Tibial nerve (tissue), 4 donors: ENCODE measurements around the gene SAG. TPM values are rescaled to one million over a fixed set of nuclear protein-coding genes. Genes with fewer than 3 reads are reported as not detected.

ENCODE experiments used
- DNase-seq, 2 donors: peaks; one replicate each; pipeline ENCODE4 v3.0.0-alpha.2; 2019; ENCODE audit warnings: low spot score in 2 of 2
- H3K27ac ChIP-seq, 4 donors: fragments of 200-600 bp; sonication (generic) in 3 of 4; one replicate each; pipeline ENCODE4 v1.5.1; 2017 to 2019; ENCODE audit warnings: mild to moderate bottlenecking in 1 of 4
- H3K27me3 ChIP-seq, 2 donors: fragments of 200-600 bp; sonication (generic) in 1 of 2; one replicate each; pipeline versions ENCODE4 v1.5.1 to v1.6.0; 2017 to 2019
- H3K36me3 ChIP-seq, 3 donors: fragments of 200-600 bp; sonication (generic); one replicate each; pipeline ENCODE4 v1.5.1; 2018 to 2019
- H3K4me1 ChIP-seq, 4 donors: fragments of 200-600 bp; sonication (generic) in 3 of 4; one replicate each; pipeline ENCODE4 v1.5.1; 2017 to 2019
- H3K4me3 ChIP-seq, 4 donors: fragments of 200-600 bp; sonication (generic) in 3 of 4; one replicate each; pipeline ENCODE4 v1.5.1; 2017 to 2019; ENCODE audit warnings: mild to moderate bottlenecking in 1 of 4, moderate library complexity in 1 of 4
- H3K9me3 ChIP-seq, 4 donors: fragments of 200-600 bp; sonication (generic) in 3 of 4; one replicate each; pipeline ENCODE4 v1.5.1; 2017 to 2019
- EP300 ChIP-seq, 2 donors: sonication (generic); formaldehyde crosslinking; IDR thresholded peaks; one replicate each; pipeline ENCODE4 v1.6.1; 2017; ENCODE audit warnings: antibody characterized with exemption in 2 of 2, mild to moderate bottlenecking in 1 of 2
- POLR2A ChIP-seq, 2 donors: fragments of 450-650 bp; IDR thresholded peaks; one replicate each; pipeline ENCODE4 v1.6.1; 2017; ENCODE audit warnings: antibody characterized with exemption in 2 of 2, mild to moderate bottlenecking in 2 of 2, moderate library complexity in 2 of 2
- WGBS, 2 donors: methylation state at CpG; one replicate each; pipeline ENCODE4 v1.1.5; 2018; 5-methylcytosine and 5-hydroxymethylcytosine counted together
- small RNA-seq: library from RNA; depleted of rRNA; stranded (forward); fragments of <200 nt; gene quantifications from one replicate; pipeline ENCODE3, GENCODE V24; 2016
- total RNA-seq, 4 donors: library from RNA; depleted of rRNA; stranded (reverse); fragments of >200 nt; gene quantifications; one replicate each; pipeline ENCODE4 v1.1.0, GENCODE V29; 2016
- TF ChIP-seq, protein P1 (sequence below), 5 experiments: fragments of 200-600 bp in 3 of 5; fragments of 450-650 bp in 2 of 5; sonication (generic) in 3 of 5; IDR thresholded peaks; one replicate each; pipeline ENCODE4 v1.5.1; 2016 to 2019; ENCODE audit warnings: antibody characterized with exemption in 5 of 5, mild to moderate bottlenecking in 3 of 5, moderate library complexity in 2 of 5

SAG gene
- total RNA-seq, 4 donors from 2014 or later: not detected

DNA sequence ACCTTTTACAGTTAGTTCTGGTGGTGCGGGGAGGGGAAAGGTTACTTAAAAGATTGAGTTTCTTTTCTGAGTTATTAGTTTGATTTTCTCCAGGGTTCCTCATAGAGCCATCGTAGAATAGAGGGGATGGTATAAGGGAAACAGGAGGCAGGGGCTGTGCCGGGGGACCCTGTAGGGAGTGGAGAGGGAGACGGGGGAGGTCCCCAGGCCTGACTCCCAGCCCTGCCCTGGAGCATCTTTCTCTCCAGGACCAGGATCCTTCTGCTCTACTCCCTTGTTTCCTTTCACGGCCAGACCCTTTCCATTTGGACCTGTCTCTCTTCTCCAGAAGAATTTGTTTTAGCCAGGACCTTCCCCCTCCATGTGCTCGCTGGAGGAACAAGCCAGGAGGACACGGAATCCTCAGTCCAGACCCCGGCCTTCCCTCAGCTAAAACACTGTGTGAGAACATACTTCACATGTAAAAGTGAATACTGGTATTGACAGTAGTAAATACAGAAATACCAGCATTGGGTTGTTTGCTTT, 82.0 kb downstream of the SAG start:
- H3K4me1 ChIP-seq: peaks cover 0 to 29% (median 18%) of the 10 kb centered on the region in 4 donors
- no peak for DNase-seq
- H3K27ac ChIP-seq: no peak overlapping the region
- no peaks in the 10 kb centered on the region for H3K27me3 ChIP-seq
- TF ChIP-seq, protein P1, sequence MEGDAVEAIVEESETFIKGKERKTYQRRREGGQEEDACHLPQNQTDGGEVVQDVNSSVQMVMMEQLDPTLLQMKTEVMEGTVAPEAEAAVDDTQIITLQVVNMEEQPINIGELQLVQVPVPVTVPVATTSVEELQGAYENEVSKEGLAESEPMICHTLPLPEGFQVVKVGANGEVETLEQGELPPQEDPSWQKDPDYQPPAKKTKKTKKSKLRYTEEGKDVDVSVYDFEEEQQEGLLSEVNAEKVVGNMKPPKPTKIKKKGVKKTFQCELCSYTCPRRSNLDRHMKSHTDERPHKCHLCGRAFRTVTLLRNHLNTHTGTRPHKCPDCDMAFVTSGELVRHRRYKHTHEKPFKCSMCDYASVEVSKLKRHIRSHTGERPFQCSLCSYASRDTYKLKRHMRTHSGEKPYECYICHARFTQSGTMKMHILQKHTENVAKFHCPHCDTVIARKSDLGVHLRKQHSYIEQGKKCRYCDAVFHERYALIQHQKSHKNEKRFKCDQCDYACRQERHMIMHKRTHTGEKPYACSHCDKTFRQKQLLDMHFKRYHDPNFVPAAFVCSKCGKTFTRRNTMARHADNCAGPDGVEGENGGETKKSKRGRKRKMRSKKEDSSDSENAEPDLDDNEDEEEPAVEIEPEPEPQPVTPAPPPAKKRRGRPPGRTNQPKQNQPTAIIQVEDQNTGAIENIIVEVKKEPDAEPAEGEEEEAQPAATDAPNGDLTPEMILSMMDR (IDR thresholded peaks at IDR 0.05): no peak
- TF ChIP-seq EP300 (IDR thresholded peaks at IDR 0.05) (no peak), POLR2A (IDR thresholded peaks at IDR 0.05) (no peak)
- no peaks in the 10 kb centered on the region for H3K9me3 ChIP-seq
- WGBS, 2 donors: 96% methylated on average over 8 of the region's 8 CpGs
- no peak overlapping the region for H3K4me3 ChIP-seq
- peaks cover 0 to 14% (median 0%) of the 10 kb centered on the region in 3 donors for H3K36me3 ChIP-seq

DNA sequence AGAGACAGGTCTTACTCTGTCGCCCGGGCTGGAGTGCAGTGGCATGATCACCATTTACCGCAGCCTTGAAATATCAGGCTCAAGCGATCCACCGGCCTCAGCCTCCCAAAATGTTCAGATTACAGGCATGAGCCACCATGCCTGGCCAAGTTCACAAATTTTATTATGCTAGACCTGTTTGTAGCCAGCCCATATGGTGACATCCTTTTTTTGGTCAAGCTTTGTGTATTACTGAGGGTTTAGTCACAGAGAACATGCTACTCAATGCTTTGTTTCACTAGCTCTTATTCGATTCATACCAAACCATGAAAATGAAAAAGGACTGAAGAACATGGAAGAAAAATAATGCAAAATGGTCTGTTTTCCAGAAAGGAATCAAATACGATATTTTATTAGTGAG, 88.1 kb downstream of the SAG start:
- no peak for DNase-seq

More for the DNA sequence above, 88.1 kb downstream of the SAG start:
- TF ChIP-seq, protein P1 (IDR thresholded peaks at IDR 0.05): no peak
- TF ChIP-seq POLR2A (IDR thresholded peaks at IDR 0.05): no peak
- TF ChIP-seq EP300 (IDR thresholded peaks at IDR 0.05): no peak
- Histone ChIP-seq H3K36me3 (peaks cover 0 to 21% (median 0%) of the 10 kb centered on the region in 3 donors), H3K4me1 (no peaks in the 10 kb centered on the region), H3K9me3 (no peaks in the 10 kb centered on the region), H3K27me3 (no peaks in the 10 kb centered on the region), H3K4me3 (no peak overlapping the region), H3K27ac (no peak overlapping the region)
- 97 to 99% methylated on average over 7 of the region's 7 CpGs for WGBS, 2 donors

Small RNA genes lying within 50 kb of the gene (small RNA-seq; reads per million reads assigned to genes)
- not detected for gene RF00019
- gene SCARNA5: 220 reads per million, percentile 97 among the genes with 10 or more reads in this experiment
- gene SCARNA6: 28.6 reads per million, percentile 93 among the genes with 10 or more reads in this experiment

Other genes starting within 250 kb of the SAG start
- gene INPP5D, start 247.5 kb upstream of the SAG start, total RNA-seq: 10 to 100 TPM; 22.8 to 55.3 (median 42.1) TPM
- gene ATG16L1, start 56.1 kb upstream of the SAG start, total RNA-seq: 10 to 100 TPM; 16.7 to 44.1 (median 33.6) TPM
- gene DGKD, start 46.7 kb downstream of the SAG start, total RNA-seq: 10 to 100 TPM in 1 of 4 donors, 1 to 10 TPM in 3; 6.5 to 11.7 (median 7.4) TPM